H1 (cell line): ENCODE measurements around the gene SPAG8. TPM values are rescaled to one million over a fixed set of nuclear protein-coding genes. Genes with fewer than 3 reads are reported as not detected.

Experiments used
- CTCF ChIA-PET: fragments of 300-600 bp; sonication (Branson Sonifier 250); formaldehyde crosslinking; loops from one replicate; lab custom pipeline; 2021; ENCODE audit not compliant: partially characterized antibody; lab: Charles Lee
- POLR2A ChIA-PET: fragments of 300-600 bp; sonication (Branson Sonifier 250); formaldehyde crosslinking; loops from one replicate; lab custom pipeline; 2021; ENCODE audit warnings: inconsistent platforms; ENCODE audit not compliant: partially characterized antibody; lab: Charles Lee
- DNase-seq, 2 experiments: peaks; one replicate each; pipeline versions ENCODE4 v3.0.0 to v3.0.0-alpha.2; 2010 to 2022; ENCODE audit warnings: low spot score in 2 of 2, low read depth in 1 of 2, mixed read lengths in 1 of 2
- FAIRE-seq: peaks from 2 replicates; lab custom pipeline; 2011; peaks lifted over from hg19 to GRCh38; lab: Jason Lieb, UNC
- H2AFZ ChIP-seq: 2 replicates; pipeline ENCODE4 v1.8.1; 2012; ENCODE audit warnings: low read length, inconsistent platforms
- H2AK5ac ChIP-seq: 2 replicates; pipeline ENCODE4 v1.6.1; 2013; ENCODE audit warnings: low read depth, low read length
- H2BK120ac ChIP-seq: replicated peaks from 2 replicates; pipeline ENCODE3; 2013; ENCODE audit warnings: low read depth, low read length, inconsistent platforms
- H2BK12ac ChIP-seq: 2 replicates; pipeline ENCODE4 v1.6.1; 2013; ENCODE audit warnings: low read depth, low read length
- H2BK15ac ChIP-seq: 2 replicates; pipeline ENCODE4 v1.6.1; 2013; ENCODE audit warnings: low read length
- H2BK20ac ChIP-seq: 2 replicates; pipeline ENCODE4 v1.6.1; 2013; ENCODE audit warnings: low read length
- H2BK5ac ChIP-seq: 2 replicates; pipeline ENCODE4 v1.6.1; 2013; ENCODE audit warnings: low read depth, low read length
- H3K14ac ChIP-seq: 2 replicates; pipeline ENCODE4 v1.6.1; 2013; ENCODE audit warnings: inconsistent platforms; ENCODE audit not compliant: insufficient read length
- H3K18ac ChIP-seq: 2 replicates; pipeline ENCODE4 v1.6.1; 2013; ENCODE audit warnings: low read length; ENCODE audit errors: extremely low read depth
- H3K23ac ChIP-seq: 2 replicates; pipeline ENCODE4 v1.6.1; 2013; ENCODE audit warnings: inconsistent platforms; ENCODE audit not compliant: insufficient read length
- H3K23me2 ChIP-seq: 2 replicates; pipeline ENCODE4 v1.6.1; 2013; ENCODE audit warnings: low read depth, low read length
- H3K27ac ChIP-seq: 2 replicates; pipeline ENCODE4 v1.6.1; 2011; ENCODE audit warnings: low read depth, low read length, inconsistent platforms
- H3K27me3 ChIP-seq, 4 experiments: replicated peaks in 1 of 4; 1 replicate in 1 of 4; 2 replicates in 3 of 4; pipeline versions ENCODE4 v1.6.1 to v1.8.1; 2011 to 2013; ENCODE audit warnings: low read length in 3 of 4, mild to moderate bottlenecking in 3 of 4, inconsistent platforms in 2 of 4, mixed read lengths in 2 of 4, moderate library complexity in 1 of 4; ENCODE audit not compliant: control insufficient read depth in 3 of 4, insufficient read depth in 3 of 4; ENCODE audit errors: extremely low read depth in 1 of 4
- H3K36me3 ChIP-seq, 4 experiments: 2 replicates each; pipeline versions ENCODE4 v1.6.1 to v1.8.1; 2011 to 2013; ENCODE audit warnings: mild to moderate bottlenecking in 4 of 4, low read length in 3 of 4, moderate library complexity in 2 of 4, control low read depth in 1 of 4, inconsistent platforms in 1 of 4; ENCODE audit not compliant: insufficient read depth in 4 of 4, control insufficient read depth in 2 of 4
- H3K4ac ChIP-seq: replicated peaks from 2 replicates; pipeline ENCODE3; 2013; ENCODE audit warnings: low read length, low read depth, mixed read lengths, inconsistent platforms; ENCODE audit not compliant: insufficient read length
- H3K4me1 ChIP-seq, 4 experiments: replicated peaks in 1 of 4; 1 replicate in 1 of 4; 2 replicates in 3 of 4; pipeline versions ENCODE4 v1.6.1 to v1.8.1; 2011 to 2013; ENCODE audit warnings: low read length in 3 of 4, inconsistent platforms in 2 of 4, mixed read lengths in 1 of 4; ENCODE audit not compliant: insufficient read depth in 4 of 4, control insufficient read depth in 3 of 4
- H3K4me2 ChIP-seq, 2 experiments: 2 replicates each; pipeline versions ENCODE4 v1.6.1 to v1.8.1; 2011 to 2013; ENCODE audit warnings: low read depth in 2 of 2, low read length in 2 of 2, control low read depth in 1 of 2, inconsistent platforms in 1 of 2, mild to moderate bottlenecking in 1 of 2; ENCODE audit not compliant: insufficient read depth in 1 of 2
- H3K4me3 ChIP-seq, 4 experiments: fragments of 200-600, 300-600 bp in 1 of 4; sonication (generic), shearing (Covaris generic), sonication (Bioruptor Twin) in 1 of 4; 2 replicates each; pipeline versions ENCODE4 v1.5.1 to v1.8.1; 2011 to 2016; ENCODE audit warnings: low read length in 4 of 4, low read depth in 3 of 4, control low read depth in 2 of 4, inconsistent platforms in 2 of 4, mild to moderate bottlenecking in 2 of 4, mixed read lengths in 1 of 4, moderate library complexity in 1 of 4; ENCODE audit not compliant: insufficient read depth in 2 of 4; ENCODE audit errors: extremely low read depth in 1 of 4
- H3K56ac ChIP-seq: replicated peaks from 2 replicates; pipeline ENCODE3; 2013; ENCODE audit warnings: low read depth, mild to moderate bottlenecking, mixed read lengths, low read length, inconsistent platforms; ENCODE audit not compliant: insufficient read length
- H3K79me1 ChIP-seq: 2 replicates; pipeline ENCODE4 v1.6.1; 2013; ENCODE audit warnings: low read depth, low read length, control low read depth
- H3K79me2 ChIP-seq, 2 experiments: 2 replicates each; pipeline versions ENCODE4 v1.6.1 to v1.8.1; 2012 to 2013; ENCODE audit warnings: low read length in 2 of 2, mild to moderate bottlenecking in 2 of 2, inconsistent platforms in 1 of 2; ENCODE audit not compliant: insufficient read depth in 2 of 2, control insufficient read depth in 1 of 2
- H3K9ac ChIP-seq, 4 experiments: replicated peaks in 1 of 4; 1 replicate in 1 of 4; 2 replicates in 3 of 4; pipeline versions ENCODE4 v1.6.1 to v1.8.1; 2011 to 2013; ENCODE audit warnings: low read depth in 3 of 4, low read length in 3 of 4, control low read depth in 2 of 4, mild to moderate bottlenecking in 2 of 4, moderate library complexity in 2 of 4, inconsistent platforms in 1 of 4; ENCODE audit errors: extremely low read depth in 1 of 4
- H3K9me3 ChIP-seq, 2 experiments: 2 replicates each; pipeline versions ENCODE4 v1.6.1 to v1.8.1; 2012 to 2013; ENCODE audit warnings: mild to moderate bottlenecking in 2 of 2, moderate library complexity in 2 of 2, control low read depth in 1 of 2, inconsistent platforms in 1 of 2, low read depth in 1 of 2, low read length in 1 of 2, mixed read lengths in 1 of 2; ENCODE audit not compliant: insufficient read depth in 2 of 2
- H4K20me1 ChIP-seq, 2 experiments: replicated peaks in 1 of 2; 2 replicates each; pipeline versions ENCODE3 to v1.8.1; 2011 to 2013; ENCODE audit warnings: inconsistent platforms in 2 of 2, low read length in 2 of 2, mild to moderate bottlenecking in 1 of 2; ENCODE audit not compliant: insufficient read depth in 2 of 2, control insufficient read depth in 1 of 2
- H4K5ac ChIP-seq: 2 replicates; pipeline ENCODE4 v1.6.1; 2013; ENCODE audit warnings: low read length, low read depth, mixed read lengths, inconsistent platforms; ENCODE audit not compliant: insufficient read length
- H4K8ac ChIP-seq: 2 replicates; pipeline ENCODE4 v1.8.0; 2013; ENCODE audit warnings: mild to moderate bottlenecking, moderate library complexity, low read length, inconsistent platforms; ENCODE audit not compliant: insufficient read depth; ENCODE audit errors: extremely low read depth
- H4K91ac ChIP-seq: replicated peaks from 2 replicates; pipeline ENCODE3; 2013; ENCODE audit warnings: low read length, mixed read lengths, inconsistent platforms; ENCODE audit not compliant: insufficient read length
- ASH2L ChIP-seq: fragments of 200-600, 300-600 bp; sonication (generic); IDR thresholded peaks from one replicate; pipeline ENCODE4 v1.7.1; 2017; ENCODE audit warnings: low read length
- BRCA1 ChIP-seq: IDR thresholded peaks from 2 replicates; pipeline ENCODE4 v1.6.1; 2012; ENCODE audit warnings: low read depth, low read length, improper control_type of control experiment
- CEBPB ChIP-seq: IDR thresholded peaks from 2 replicates; pipeline ENCODE4 v1.6.1; 2012; ENCODE audit warnings: low read depth, low read length
- CHD2 ChIP-seq: IDR thresholded peaks from 2 replicates; pipeline ENCODE4 v1.6.1; 2012; ENCODE audit warnings: low read length, improper control_type of control experiment
- EZH2 ChIP-seq: fragments of 200-600 bp; sonication (generic); IDR thresholded peaks from 2 replicates; pipeline ENCODE4 v1.7.1; 2012; ENCODE audit warnings: low read depth, mild to moderate bottlenecking, moderate library complexity, low read length, inconsistent platforms; ENCODE audit not compliant: severe bottlenecking
- HDAC6 ChIP-seq: IDR thresholded peaks from one replicate; pipeline ENCODE4 v1.7.1; 2012; ENCODE audit warnings: low read depth, mild to moderate bottlenecking, inconsistent platforms, low read length, moderate library complexity
- RBBP5 ChIP-seq: IDR thresholded peaks from 2 replicates; pipeline ENCODE4 v1.7.1; 2012; ENCODE audit warnings: low read depth, mild to moderate bottlenecking, inconsistent platforms, low read length, moderate library complexity, borderline replicate concordance
- RFX5 ChIP-seq: IDR thresholded peaks from 2 replicates; pipeline ENCODE4 v1.6.1; 2011; ENCODE audit warnings: low read depth, low read length, improper control_type of control experiment, borderline replicate concordance
- RNF2 ChIP-seq: fragments of 200-900, 300-1000 bp; sonication (generic); IDR thresholded peaks from 2 replicates; pipeline ENCODE4 v1.7.1; 2016; ENCODE audit warnings: borderline replicate concordance, low read depth, mild to moderate bottlenecking, antibody characterized with exemption, low read length; ENCODE audit not compliant: poor library complexity, severe bottlenecking; ENCODE audit errors: missing control alignments
- SRF ChIP-seq: IDR thresholded peaks from 2 replicates; pipeline ENCODE4 v1.6.1; 2011; ENCODE audit warnings: mild to moderate bottlenecking, low read depth, low read length, moderate library complexity
- WGBS, 2 experiments: shearing (Covaris generic) in 1 of 2; methylation state at CpG; one replicate each; pipeline versions ENCODE4 v1.1.6 to v1.1.7; 2013 to 2015; ENCODE audit warnings: low lambda C conversion rate in 2 of 2, mixed read lengths in 2 of 2, inconsistent platforms in 1 of 2, low coverage in 1 of 2, missing lambda C conversion rate in 1 of 2; ENCODE audit not compliant: insufficient replicate concordance in 2 of 2, insufficient coverage in 1 of 2, insufficient read length in 1 of 2; ENCODE audit errors: extremely low coverage in 1 of 2, missing lambda C conversion rate in 1 of 2; 5-methylcytosine and 5-hydroxymethylcytosine counted together
- polyA plus RNA-seq, 7 experiments: library from polyadenylated mRNA; depleted of rRNA in 3 of 7; stranded (reverse) in 5 of 7; unstranded in 2 of 7; fragments of >200 nt in 5 of 7; fragments of 200-250 nt in 2 of 7; gene quantifications; 1 replicate in 5 of 7; 2 replicates in 1 of 7; 4 replicates in 1 of 7; pipeline versions ENCODE4 v1.2.1 to v1.2.3, GENCODE V29; 2011 to 2013; ENCODE audit warnings: missing spikeins in 2 of 7, mixed read lengths in 2 of 7
- total RNA-seq: library from RNA; stranded (reverse); fragmentation: NEBNext Ultra II Directional; extraction: Animal tissue kit (Norgen Biotek cat#: 25700); gene quantifications from 2 replicates; pipeline ENCODE4 v1.2.1, GENCODE V29; 2021

SPAG8 gene
- total and polyA plus RNA-seq, 2 of the 8 experiments (the other 6 are each of a cell fraction or from before 2014, with no cell fraction given), result 0.37 to 0.44 TPM

DNA sequence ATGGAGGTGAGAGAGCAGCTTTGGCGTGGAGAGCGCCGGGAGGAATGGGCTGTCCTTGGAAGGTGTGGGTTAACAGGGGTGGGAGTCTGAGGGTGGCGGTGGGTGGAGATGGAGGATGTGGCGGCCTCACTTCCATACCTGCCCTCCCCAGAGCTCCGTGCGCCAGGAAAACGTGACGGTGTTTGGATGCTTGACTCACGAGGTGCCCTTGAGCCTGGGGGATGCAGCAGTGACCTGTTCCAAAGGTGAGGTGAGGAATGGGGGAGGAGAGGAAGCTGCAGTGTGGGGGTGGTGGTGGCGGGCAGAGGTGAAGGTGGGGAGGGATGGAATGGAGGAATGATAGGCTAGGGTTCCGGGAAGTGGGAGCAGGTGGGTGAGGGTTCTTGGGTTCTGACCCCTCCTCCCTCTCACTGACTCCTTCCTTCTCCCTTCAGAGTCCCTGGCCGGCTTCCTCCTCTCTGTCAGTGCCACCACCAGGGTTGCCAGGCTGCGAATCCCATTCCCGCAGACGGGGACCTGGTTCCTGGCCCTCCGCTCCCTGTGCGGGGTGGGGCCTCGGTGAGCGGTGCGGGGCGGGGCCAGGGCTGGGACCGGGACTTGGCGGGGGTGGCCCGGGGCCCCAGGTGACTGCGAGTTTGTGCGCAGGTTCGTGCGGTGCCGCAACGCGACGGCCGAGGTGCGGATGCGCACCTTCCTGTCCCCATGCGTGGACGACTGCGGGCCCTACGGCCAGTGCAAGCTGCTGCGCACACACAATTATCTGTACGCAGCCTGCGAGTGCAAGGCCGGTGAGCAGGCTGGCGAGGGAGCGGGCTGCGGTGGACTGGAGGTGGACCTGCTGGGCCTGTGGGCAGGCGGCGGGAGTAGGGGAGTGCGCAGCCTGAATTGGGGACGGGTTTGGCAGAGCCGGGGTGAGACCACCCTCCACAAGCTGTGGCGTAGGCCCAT is 34.0 kb upstream of the SPAG8 start:
- Histone ChIP-seq H4K91ac (peak overlapping the region; percentile 76), H3K23me2 (peaks cover 15% of the 10 kb centered on the region), H2BK20ac (peak overlapping the region; percentile 11; the same call in 1 of the 2 replicates), H2AK5ac (no peak overlapping the region), H2AFZ (peak overlapping the region; percentile 86), H3K9me3 (no peaks in the 10 kb centered on the region), H2BK15ac (peak overlapping the region; percentile 98; the same call in 1 of the 2 replicates), H3K56ac (no peak overlapping the region), H3K4me1 (peaks cover 10 to 22% (median 14%) of the 10 kb centered on the region in 4 experiments), H3K23ac (no peak overlapping the region), H3K27ac (peak overlapping the region; percentile 4; the same call in 1 of the 2 replicates), H3K4me3 (peak overlapping the region; percentile 47 to 70 (median 62)), H3K9ac (peak overlapping the region; percentile 5 to 66 (median 44); a peak in 6 of 7 replicates), H3K4me2 (peak overlapping the region; percentile 80 to 98), H3K14ac (no peak overlapping the region), H4K8ac (peak overlapping the region; percentile 91), H3K27me3 (peaks cover 0 to 12% (median 9%) of the 10 kb centered on the region in 4 experiments; a peak in 6 of 7 replicates), H2BK120ac (no peak overlapping the region), H2BK12ac (peak overlapping the region; percentile 88), H3K36me3 (peaks cover 0 to 4% (median 0%) of the 10 kb centered on the region in 4 experiments; a peak in 1 of 8 replicates), H3K18ac (peak overlapping the region; percentile 85), H4K20me1 (no peaks in the 10 kb centered on the region), H3K79me2 (no peaks in the 10 kb centered on the region), H4K5ac (peak overlapping the region; percentile 37), H3K4ac (no peak overlapping the region), H3K79me1 (no peaks in the 10 kb centered on the region; the same call in 1 of the 2 replicates), H2BK5ac (peak overlapping the region; percentile 74)
- ChIA-PET CTCF (interaction anchor here (0.6 to 16.5 kb wide), 18 partner anchors 9 to 1213 kb away, joined by 3 to 172 read pairs (median 4); partner anchors contain the start of genes FAM221B, HINT2 and TMEM8B), POLR2A (interaction anchor here (0.6 to 5.9 kb wide), 11 partner anchors 8 to 616 kb away, joined by 3 to 43 read pairs (median 3); partner anchors contain the start of genes HINT2 and HRCT1)
- 7% methylated on average over 34 of the region's 53 CpGs; no CpG with 5 or more reads in 1 of the 2 experiments for WGBS, 2 experiments
- peak in 1 of 2 experiments; percentile 81 for DNase-seq
- no peak for FAIRE-seq
- no peak for TF ChIP-seq CEBPB
- TF ChIP-seq BRCA1, result no peak
- TF ChIP-seq SRF, result no peak
- TF ChIP-seq RFX5, result no peak
- TF ChIP-seq EZH2, result no peak
- TF ChIP-seq RNF2, result peak; percentile 28
- no peak for TF ChIP-seq HDAC6
- TF ChIP-seq RBBP5, result no peak
- TF ChIP-seq ASH2L, result peak; percentile 72
- TF ChIP-seq CHD2, result no peak
